Inferior parietal cortex (tissue), 1 donor: ENCODE data around the gene CTNS.

ENCODE experiments used
- DNase-seq: peaks from one replicate; pipeline ENCODE4 v3.0.0-alpha.2; 2016; ENCODE audit errors: extremely low spot score

Gene CTNS

GRCh38 chr17:3622977-3623594, 13.5 kb upstream of the CTNS start:
- no peak for DNase-seq

GRCh38 chr17:3626831-3627768, 9.5 kb upstream of the CTNS start:
- DNase-seq = no peak

- DNase-seq = no peak
Measured at GRCh38 chr17:3627769-3628167, 8.8 kb upstream of the CTNS start.

GRCh38 chr17:3630781-3631180, 5.8 kb upstream of the CTNS start:
- no peak for DNase-seq

- DNase-seq = no peak
Measured at GRCh38 chr17:3632287-3632686, 4.3 kb upstream of the CTNS start.

GRCh38 chr17:3635474-3636153, 946 bp upstream of the CTNS start:
- DNase-seq = no peak

GRCh38 chr17:3636908-3637373, 381 bp downstream of the CTNS start:
- no peak for DNase-seq

GRCh38 chr17:3639981-3640596, 3.5 kb downstream of the CTNS start:
- no peak for DNase-seq

- DNase-seq = no peak
Measured at GRCh38 chr17:3641014-3641413, 4.5 kb downstream of the CTNS start.

GRCh38 chr17:3641717-3642486, 5.3 kb downstream of the CTNS start:
- no peak for DNase-seq

GRCh38 chr17:3643889-3644349, 7.4 kb downstream of the CTNS start:
- DNase-seq = no peak

- DNase-seq = no peak
Measured at GRCh38 chr17:3645310-3645709, 8.8 kb downstream of the CTNS start.

- DNase-seq = no peak
Measured at GRCh38 chr17:3647251-3647650, 10.7 kb downstream of the CTNS start.

GRCh38 chr17:3647769-3648555, 11.4 kb downstream of the CTNS start:
- peak; percentile 53 for DNase-seq

- DNase-seq = no peak
Measured at GRCh38 chr17:3655766-3656165, 19.2 kb downstream of the CTNS start.

GRCh38 chr17:3656353-3656752, 19.8 kb downstream of the CTNS start:
- DNase-seq = no peak

- no peak for DNase-seq
Measured at GRCh38 chr17:3656755-3657587, 20.4 kb downstream of the CTNS start.

GRCh38 chr17:3657588-3657869, 21.0 kb downstream of the CTNS start:
- DNase-seq = no peak

- DNase-seq = no peak
Measured at GRCh38 chr17:3657874-3658783, 21.6 kb downstream of the CTNS start.
